HG03064 (cell line): Measurements from ENCODE around the gene PPP1R36.
"Not testable (repeated sequence)": the region's sequence is repeated elsewhere in the genome, so short reads cannot be mapped to it uniquely, and the experiment has no call there.

ENCODE experiments used
- ATAC-seq: cut with Tn5 transposase; IDR thresholded peaks from one replicate; pipeline ENCODE4 v1.9.1; 2021; ENCODE audit warnings: low read depth; ENCODE audit not compliant: unreplicated experiment

The PPP1R36 gene

GRCh38 chr14:64517667-64518066 is 32.1 kb upstream of the PPP1R36 start:
- not testable (repeated sequence) for ATAC-seq

- ATAC-seq = no peak
These were observed 31.5 kb upstream of the PPP1R36 start for GRCh38 chr14:64518229-64518628.

- ATAC-seq = no peak
These were observed 29.1 kb upstream of the PPP1R36 start for GRCh38 chr14:64520699-64521098.

GRCh38 chr14:64522591-64523355 is 27.0 kb upstream of the PPP1R36 start:
- ATAC-seq = no peak

- ATAC-seq = no peak
These were observed 24.4 kb upstream of the PPP1R36 start for GRCh38 chr14:64525354-64525753.

GRCh38 chr14:64531567-64531966 is 18.2 kb upstream of the PPP1R36 start:
- no peak for ATAC-seq

- ATAC-seq = no peak
These were observed 13.1 kb upstream of the PPP1R36 start for GRCh38 chr14:64536488-64537245.

- ATAC-seq = peak; percentile 96
These were observed 9.3 kb upstream of the PPP1R36 start, which contains the start of gene HSPA2 for GRCh38 chr14:64540208-64541202. TSS of gene HSPA2 (plus strand) at chr14:64540741. CDS start at chr14:64540850, 109 bp downstream.

GRCh38 chr14:64541261-64541971 is 8.3 kb upstream of the PPP1R36 start:
- ATAC-seq = no peak

GRCh38 chr14:64541972-64542835 is 7.6 kb upstream of the PPP1R36 start:
- no peak for ATAC-seq

- ATAC-seq = no peak
These were observed 6.9 kb upstream of the PPP1R36 start for GRCh38 chr14:64542836-64543201.

GRCh38 chr14:64544607-64545312 is 5.0 kb upstream of the PPP1R36 start:
- no peak for ATAC-seq

- ATAC-seq = no peak
These were observed 745 bp upstream of the PPP1R36 start for GRCh38 chr14:64549016-64549415.

- ATAC-seq = no peak
These were observed 1.0 kb downstream of the PPP1R36 start for GRCh38 chr14:64550621-64551333.

GRCh38 chr14:64554556-64554955 is 4.8 kb downstream of the PPP1R36 start:
- no peak for ATAC-seq

- ATAC-seq = no peak
These were observed 6.8 kb downstream of the PPP1R36 start for GRCh38 chr14:64556526-64556925.

- ATAC-seq = not testable (repeated sequence)
These were observed 8.5 kb downstream of the PPP1R36 start for GRCh38 chr14:64558216-64558615.

GRCh38 chr14:64561631-64562030 is 11.9 kb downstream of the PPP1R36 start:
- ATAC-seq = no peak
